Transverse colon (tissue), 4 donors: Measurements from ENCODE around the gene SART3. TPM values are rescaled to one million over a fixed set of nuclear protein-coding genes. Genes with fewer than 3 reads are reported as not detected.
A peak's percentile ranks its signal among the peaks of the same experiment; 100 is the strongest.
"Not testable (repeated sequence)": the region's sequence is repeated elsewhere in the genome, so short reads cannot be mapped to it uniquely, and the experiment has no call there.

Experiments
- DNase-seq: peaks from one replicate; pipeline ENCODE4 v3.0.0-alpha.2; 2019
- H3K27ac ChIP-seq, 4 donors: fragments of 200-600 bp; sonication (generic); 2 replicates each; pipeline ENCODE4 v1.5.1; 2016 to 2018; ENCODE audit warnings: inconsistent platforms in 4 of 4
- H3K27me3 ChIP-seq: fragments of 200-600 bp; sonication (generic); 2 replicates; pipeline ENCODE4 v1.5.1; 2017; ENCODE audit warnings: inconsistent platforms
- H3K36me3 ChIP-seq, 4 donors: fragments of 200-600 bp; sonication (generic); 2 replicates each; pipeline ENCODE4 v1.5.1; 2017 to 2019; ENCODE audit warnings: inconsistent platforms in 4 of 4
- H3K4me1 ChIP-seq, 4 donors: fragments of 200-600 bp; sonication (generic); 2 replicates each; pipeline ENCODE4 v1.5.1; 2017 to 2020; ENCODE audit warnings: inconsistent platforms in 4 of 4
- H3K4me3 ChIP-seq, 4 donors: fragments of 200-600 bp; sonication (generic); 1 replicate in 1 of 4; 2 replicates in 3 of 4; pipeline versions ENCODE4 v1.5.1 to v1.6.1; 2017 to 2019; ENCODE audit warnings: inconsistent platforms in 4 of 4
- H3K9me3 ChIP-seq, 2 donors: fragments of 200-600 bp; sonication (generic); 2 replicates each; pipeline ENCODE4 v1.5.1; 2017 to 2019; ENCODE audit warnings: inconsistent platforms in 2 of 2
- CTCF ChIP-seq, 5 experiments: fragments of 200-600 bp in 3 of 5; fragments of 450-650 bp in 2 of 5; sonication (generic) in 3 of 5; IDR thresholded peaks; 1 replicate in 2 of 5; 2 replicates in 3 of 5; pipeline ENCODE4 v1.5.1; 2016 to 2017; ENCODE audit warnings: antibody characterized with exemption in 5 of 5, inconsistent platforms in 3 of 5, mild to moderate bottlenecking in 2 of 5, moderate library complexity in 1 of 5
- EP300 ChIP-seq: sonication (generic); formaldehyde crosslinking; IDR thresholded peaks from one replicate; pipeline ENCODE4 v1.6.1; 2017; ENCODE audit warnings: antibody characterized with exemption, low read depth
- POLR2A ChIP-seq: fragments of 450-650 bp; IDR thresholded peaks from one replicate; pipeline ENCODE4 v1.6.1; 2016; ENCODE audit warnings: antibody characterized with exemption, mild to moderate bottlenecking, moderate library complexity
- POLR2AphosphoS5 ChIP-seq, 3 donors: sonication (generic); formaldehyde crosslinking; IDR thresholded peaks; one replicate each; pipeline ENCODE4 v1.6.1; 2016; ENCODE audit warnings: antibody characterized with exemption in 3 of 3
- WGBS, 2 donors: methylation state at CpG; one replicate each; pipeline ENCODE4 v1.1.5; 2018; ENCODE audit warnings: low coverage in 1 of 2; 5-methylcytosine and 5-hydroxymethylcytosine counted together
- in situ Hi-C, 4 donors: fragments of 200-750 bp; cut with MboI; loops; one replicate each; pipeline versions ENCODE4 v1.15.0 to v1.15.1; 2017; ENCODE audit warnings: low sequenced_read_pairs in 3 of 4, low pct_ligation_motif_present in 1 of 4, low pct_unique_long_range_greater_than_20kb in 1 of 4
- intact Hi-C: fragments of 100-400 bp; cut with DNase I; formaldehyde crosslinking; loops from one replicate; pipeline ENCODE4 v1.15.1; 2023; ENCODE audit warnings: low total_unique reads
- total RNA-seq, 4 donors: library from RNA; depleted of rRNA; stranded (reverse); fragments of >200 nt; gene quantifications; one replicate each; pipeline ENCODE4 v1.1.0, GENCODE V29; 2016

The SART3 gene
- total RNA-seq, 4 donors from 2014 or later: 25.3 to 177 (median 77.4) TPM

DNA sequence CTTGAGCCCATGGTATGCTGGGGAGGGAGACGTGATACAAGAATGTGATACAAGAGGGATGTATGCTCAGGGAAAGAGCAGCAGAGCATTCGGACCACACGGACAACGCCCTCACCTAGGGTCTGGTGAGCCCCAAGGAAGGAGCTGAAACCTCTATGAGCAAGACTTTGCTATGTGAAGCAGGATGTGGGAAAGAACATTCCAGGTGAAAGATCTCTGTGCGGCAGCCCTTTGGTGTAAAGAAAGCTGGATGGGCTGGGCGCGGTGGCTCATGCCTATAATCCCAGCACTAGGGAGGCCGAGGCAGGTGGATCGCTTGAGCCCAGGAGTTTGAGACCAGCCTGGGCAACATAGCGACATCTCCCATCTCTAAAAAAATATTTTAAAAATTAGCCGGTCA is 62.8 kb downstream of the SART3 start:
- no peak for TF ChIP-seq EP300
- intact Hi-C loops: no loop called here

GRCh38 chr12:108495823-108496579 is 65.0 kb downstream of the SART3 start:
- Histone ChIP-seq H3K27ac (no peak overlapping the region), H3K36me3 (no peaks in the 10 kb centered on the region), H3K4me3 (no peak overlapping the region), H3K9me3 (no peaks in the 10 kb centered on the region), H3K27me3 (peaks cover 9% of the 10 kb centered on the region), H3K4me1 (no peaks in the 10 kb centered on the region)
- TF ChIP-seq POLR2AphosphoS5 (IDR thresholded peaks at IDR 0.05) (no peak), CTCF (IDR thresholded peaks at IDR 0.05) (no peak), EP300 (no peak), POLR2A (no peak)
- WGBS, 2 donors: 46 to 47% methylated on average over 4 to 11 of the region's 11 CpGs
- in situ Hi-C loops (no loop called here), intact Hi-C loops (no loop called here)
- no peak for DNase-seq

More for the DNA sequence above, 62.8 kb downstream of the SART3 start:
- no peak overlapping the region for H3K27ac ChIP-seq
- no peak for DNase-seq
- 61 to 83% methylated on average over 3 to 11 of the region's 11 CpGs for WGBS, 2 donors
- H3K27me3 ChIP-seq: peaks cover 1% of the 10 kb centered on the region
- no peaks in the 10 kb centered on the region for H3K4me1 ChIP-seq
- in situ Hi-C loops: no loop called here
- H3K4me3 ChIP-seq: no peak overlapping the region
- no peaks in the 10 kb centered on the region for H3K36me3 ChIP-seq
- peaks cover 6 to 10% of the 10 kb centered on the region in 2 donors for H3K9me3 ChIP-seq

GRCh38 chr12:108495054-108495453 is 65.9 kb downstream of the SART3 start:
- H3K9me3 ChIP-seq: no peaks in the 10 kb centered on the region
- in situ Hi-C loops (no loop called here), intact Hi-C loops (no loop called here)
- TF ChIP-seq CTCF (IDR thresholded peaks at IDR 0.05): peak in 4 of 5 experiments; percentile 12 to 35 (median 24)
- TF ChIP-seq EP300: no peak
- TF ChIP-seq POLR2A: no peak
- no peaks in the 10 kb centered on the region for H3K4me1 ChIP-seq
- H3K27me3 ChIP-seq: peaks cover 9% of the 10 kb centered on the region
- H3K4me3 ChIP-seq: no peak overlapping the region
- 79% methylated on average over 1 of the region's 1 CpG; no CpG with 5 or more reads in 1 of the 2 donors for WGBS, 2 donors
- DNase-seq: no peak
- no peaks in the 10 kb centered on the region for H3K36me3 ChIP-seq
- no peak overlapping the region for H3K27ac ChIP-seq

DNA sequence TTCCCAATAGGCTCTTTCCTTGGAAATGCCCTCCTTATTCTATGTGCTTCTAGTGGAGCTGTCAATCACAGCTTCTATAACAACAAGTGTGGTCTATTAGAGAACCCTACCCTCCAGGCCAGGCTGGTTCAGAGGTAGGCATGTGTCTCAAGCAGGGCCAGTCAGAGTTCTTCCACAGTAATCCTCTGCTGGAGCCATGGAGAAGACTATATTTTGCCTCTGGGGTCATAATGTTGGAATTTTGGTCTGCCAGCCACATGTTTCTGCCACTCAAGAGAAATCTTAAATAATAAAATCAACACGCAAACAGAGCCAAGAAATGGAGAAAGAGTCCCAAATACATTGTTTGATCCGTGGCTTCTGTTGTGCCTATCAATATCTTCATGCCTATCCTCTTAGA is 69.7 kb downstream of the SART3 start:
- H3K36me3 ChIP-seq: no peaks in the 10 kb centered on the region
- H3K4me1 ChIP-seq: no peaks in the 10 kb centered on the region
- intact Hi-C loops: no loop called here
- peaks cover 12% of the 10 kb centered on the region for H3K27me3 ChIP-seq
- no peak overlapping the region for H3K27ac ChIP-seq
- peaks cover 0 to 3% of the 10 kb centered on the region in 2 donors for H3K9me3 ChIP-seq
- TF ChIP-seq POLR2AphosphoS5 (IDR thresholded peaks at IDR 0.05) (no peak), EP300 (no peak), CTCF (IDR thresholded peaks at IDR 0.05) (no peak), POLR2A (no peak)
- H3K4me3 ChIP-seq: no peak overlapping the region
- no peak for DNase-seq
- WGBS, 2 donors: 69 to 73% methylated on average over 2 of the region's 2 CpGs
- in situ Hi-C loops: no loop called here

DNA sequence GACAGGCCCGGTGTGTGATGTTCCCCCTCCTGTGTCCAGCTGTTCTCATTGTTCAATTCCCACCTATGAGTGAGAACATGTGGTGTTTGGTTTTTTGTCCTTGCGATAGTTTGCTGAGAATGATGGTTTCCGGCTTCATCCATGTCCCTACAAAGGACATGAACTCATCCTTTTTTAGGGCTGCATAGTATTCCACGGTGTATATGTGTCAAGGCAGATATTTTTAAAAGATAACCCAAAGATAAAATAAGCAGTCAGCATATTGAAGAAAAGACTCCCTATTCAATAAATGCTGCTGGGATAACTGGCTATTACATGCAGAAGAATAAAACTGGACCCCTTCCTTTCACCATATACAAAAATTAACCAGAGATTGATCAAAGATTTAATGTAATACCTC is 73.9 kb downstream of the SART3 start:
- H3K27ac ChIP-seq, H3K36me3 ChIP-seq, H3K4me1 ChIP-seq, in situ Hi-C loops, H3K27me3 ChIP-seq, H3K9me3 ChIP-seq, intact Hi-C loops, DNase-seq, H3K4me3 ChIP-seq: not testable (repeated sequence)
- 78 to 100% methylated on average over 3 to 4 of the region's 4 CpGs for WGBS, 2 donors

DNA sequence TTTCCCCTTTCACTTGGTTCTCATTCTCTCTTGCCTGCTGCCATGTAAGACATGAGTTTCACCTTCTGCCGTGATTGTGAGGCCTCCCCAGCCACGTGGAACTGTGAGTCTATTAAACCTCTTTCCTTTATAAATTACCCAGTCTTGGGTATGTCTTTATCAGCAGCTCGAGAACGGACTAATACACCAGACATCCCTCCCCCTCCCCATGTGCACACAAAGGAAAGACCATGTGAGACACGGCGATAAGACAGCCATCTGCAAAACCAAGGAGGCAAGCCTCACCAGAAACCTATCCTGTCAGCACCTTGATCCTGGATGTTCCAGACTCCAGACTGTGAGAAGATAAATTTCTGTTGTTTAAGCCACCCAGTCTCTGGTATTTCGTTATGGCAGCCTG is 75.6 kb downstream of the SART3 start:
- H3K27me3 ChIP-seq, H3K9me3 ChIP-seq, DNase-seq, H3K4me1 ChIP-seq, H3K27ac ChIP-seq, intact Hi-C loops, in situ Hi-C loops, H3K36me3 ChIP-seq, H3K4me3 ChIP-seq: not testable (repeated sequence)
- 46 to 65% methylated on average over 5 to 7 of the region's 7 CpGs for WGBS, 2 donors
